GM19043 (cell line): ENCODE measurements around the gene SLC7A6.

Source experiments
- ATAC-seq: cut with Tn5 transposase; IDR thresholded peaks from one replicate; pipeline ENCODE4 v1.9.1; 2021; ENCODE audit warnings: low read depth; ENCODE audit not compliant: unreplicated experiment

The SLC7A6 gene

DNA sequence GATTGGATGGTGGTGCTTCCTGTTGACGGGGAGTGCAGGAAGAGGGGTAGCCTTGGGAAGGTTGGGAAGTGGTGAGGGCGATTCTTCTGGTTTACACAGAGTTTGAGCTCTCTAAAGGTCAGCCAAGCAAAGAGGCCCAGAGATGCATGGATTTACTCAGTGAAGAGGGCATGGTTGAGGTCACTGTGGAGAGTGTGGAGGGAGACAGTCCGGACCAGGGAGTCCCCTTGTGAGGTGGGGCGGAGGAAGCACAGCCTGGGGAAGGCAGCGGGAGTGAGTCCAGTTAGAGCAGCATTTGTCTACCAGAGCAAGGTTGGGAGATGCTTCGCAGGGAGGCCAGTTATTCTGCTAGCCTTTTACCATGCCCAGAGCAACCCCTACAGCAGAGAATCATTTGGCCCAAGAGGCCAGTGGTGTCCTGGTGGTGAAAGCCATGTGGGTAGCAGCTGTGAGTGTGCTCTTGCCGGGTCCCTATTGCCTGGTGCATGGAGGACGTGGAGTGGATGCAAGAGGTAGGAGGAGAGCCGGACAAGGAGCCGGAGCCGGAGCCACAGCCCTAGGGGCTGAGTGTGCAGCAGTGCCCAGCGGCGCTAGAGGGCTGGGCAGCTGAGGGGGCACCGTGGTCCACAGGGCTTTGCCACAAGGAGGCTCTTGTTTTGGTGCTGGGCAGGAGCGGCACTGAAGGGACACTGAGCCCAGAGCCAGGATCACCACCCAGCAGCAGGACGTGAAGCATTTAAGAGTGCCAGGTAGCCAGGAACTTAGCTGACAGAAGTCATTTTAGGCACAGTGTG, 74.2 kb downstream of the SLC7A6 start:
- no peak for ATAC-seq

DNA sequence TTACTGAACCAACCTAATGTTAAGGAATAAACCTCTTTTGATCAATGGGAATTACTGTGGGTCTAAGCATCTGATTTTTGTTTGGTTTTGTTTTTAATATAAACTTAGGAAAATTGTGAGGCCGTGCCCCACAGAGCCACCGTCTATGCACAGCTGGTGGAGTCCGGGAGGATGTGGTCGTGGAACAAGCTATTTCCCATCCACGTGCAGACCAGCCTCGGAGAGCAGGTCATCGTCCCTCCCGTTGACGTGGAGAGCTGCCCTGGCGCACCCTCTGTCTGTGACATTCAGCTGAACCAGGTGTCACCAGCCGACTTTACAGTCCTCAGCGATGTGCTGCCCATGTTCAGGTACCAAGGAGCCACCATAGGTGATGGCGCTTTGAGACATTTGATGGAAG, 74.9 kb downstream of the SLC7A6 start:
- ATAC-seq: no peak

- ATAC-seq: no peak
Observed at GRCh38 chr16:68342620-68343019, 78.3 kb downstream of the SLC7A6 start.

GRCh38 chr16:68343137-68343536, 78.8 kb downstream of the SLC7A6 start:
- no peak for ATAC-seq

DNA sequence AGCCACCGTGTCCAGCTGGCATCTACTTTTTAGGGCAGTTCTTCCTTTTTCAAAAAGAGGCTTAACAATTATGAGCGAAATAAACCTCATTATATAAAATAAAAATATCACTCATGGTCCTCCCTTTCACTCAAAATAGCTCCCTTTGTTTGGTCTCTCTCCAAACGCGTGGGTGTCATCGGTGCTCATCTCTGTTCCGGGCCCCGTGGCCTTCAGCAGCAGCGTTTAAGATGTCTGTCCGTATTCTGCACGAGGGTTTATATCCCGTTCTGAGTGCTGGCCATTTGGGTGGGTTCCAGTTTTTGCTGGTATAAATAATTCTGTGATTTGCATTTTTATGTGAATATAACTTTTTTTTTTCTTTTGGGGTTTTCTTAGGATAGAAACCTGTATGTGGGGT, 79.9 kb downstream of the SLC7A6 start:
- ATAC-seq: no peak

DNA sequence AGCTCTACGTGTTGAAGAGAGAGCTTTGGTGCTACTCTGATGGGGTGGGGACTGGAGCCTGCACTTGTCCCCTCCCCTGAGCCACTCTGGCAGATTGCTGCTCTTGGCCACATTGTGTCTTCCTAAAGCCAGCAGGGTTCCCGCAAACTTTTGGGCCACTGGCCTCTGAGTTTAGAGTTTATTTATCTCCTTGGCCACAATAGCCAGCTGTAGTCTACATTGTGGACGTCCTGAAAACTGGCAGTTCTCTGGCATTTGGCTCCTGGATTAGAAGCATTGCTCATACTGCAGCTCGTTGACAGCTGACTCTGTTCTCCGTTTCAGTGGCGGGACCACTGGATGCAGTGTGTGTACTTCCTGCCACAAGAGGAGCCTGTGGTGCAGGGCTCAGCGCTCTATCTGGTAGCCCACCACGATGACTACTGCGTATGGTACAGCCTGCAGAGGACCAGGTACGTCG, 81.1 kb downstream of the SLC7A6 start:
- ATAC-seq: no peak

GRCh38 chr16:68345958-68346635, 81.8 kb downstream of the SLC7A6 start:
- ATAC-seq: no peak

DNA sequence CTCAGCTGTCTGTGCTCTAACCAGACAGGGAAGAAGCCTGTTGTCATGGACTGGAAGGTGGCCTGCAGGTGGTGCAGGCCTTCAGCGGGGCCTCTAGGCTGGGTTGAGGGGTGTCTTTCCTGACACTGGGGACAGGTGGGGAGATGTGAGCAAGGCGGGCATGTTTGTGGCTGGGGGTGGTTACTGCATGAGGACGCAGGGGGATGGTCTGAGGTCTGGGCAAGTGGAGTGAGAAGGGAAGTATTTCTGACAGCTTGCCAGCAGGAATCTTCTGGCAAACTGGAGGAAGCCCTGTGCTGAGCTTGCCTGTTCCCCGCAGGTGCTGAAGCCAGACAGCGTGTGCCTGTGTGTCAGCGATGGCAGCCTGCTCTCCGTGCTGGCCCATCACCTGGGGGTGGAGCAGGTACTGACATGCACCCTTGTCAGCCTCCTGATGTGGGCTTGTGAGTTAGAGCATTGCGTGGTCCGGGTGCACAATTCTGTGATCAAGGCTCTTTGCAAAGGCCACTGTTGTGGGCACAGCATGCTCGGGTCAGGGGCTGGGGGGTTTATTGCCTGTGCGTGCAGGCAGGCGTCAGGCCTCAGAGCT, 82.7 kb downstream of the SLC7A6 start:
- no peak for ATAC-seq

GRCh38 chr16:68347605-68348004, 83.3 kb downstream of the SLC7A6 start:
- ATAC-seq: no peak

DNA sequence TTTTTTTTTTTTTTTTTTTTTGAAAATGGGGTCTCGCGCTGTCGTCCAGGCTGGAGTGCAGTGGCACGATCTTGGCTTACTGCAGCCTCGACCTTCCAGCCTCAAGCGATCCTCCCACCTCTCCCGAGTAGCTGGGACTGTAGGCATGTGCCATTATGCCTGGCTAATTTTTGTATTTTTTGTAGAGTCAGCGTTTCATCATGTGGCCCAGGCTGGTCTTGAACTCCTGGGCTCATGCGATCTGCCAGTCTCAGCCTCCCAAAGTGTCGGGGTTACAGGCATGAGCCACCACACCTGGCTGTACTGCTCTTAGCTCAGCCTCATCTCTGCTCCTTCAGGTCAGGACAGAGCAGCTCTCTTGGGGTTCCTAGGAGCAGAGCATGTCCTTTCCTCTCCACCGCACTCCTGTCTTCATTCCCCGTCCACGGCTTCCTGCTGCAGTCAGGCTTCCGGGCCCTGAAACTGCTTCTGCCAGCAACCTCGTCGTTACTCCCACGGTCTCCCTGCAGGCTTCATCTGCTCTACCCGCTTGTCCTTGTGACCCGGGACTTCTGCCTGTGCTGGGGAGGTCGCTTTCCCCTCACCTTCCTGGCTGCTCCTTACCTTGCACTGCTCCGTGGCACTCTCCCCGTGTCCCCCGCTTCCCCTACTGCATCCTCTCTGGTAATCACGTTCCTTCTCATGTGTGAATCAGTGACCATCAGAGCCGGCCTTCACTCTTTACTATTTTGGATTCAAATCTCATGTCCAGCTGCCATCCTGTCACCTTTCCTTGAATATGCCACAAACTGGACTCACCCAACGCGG, 84.5 kb downstream of the SLC7A6 start:
- ATAC-seq: no peak

GRCh38 chr16:68349838-68350410, 85.6 kb downstream of the SLC7A6 start:
- ATAC-seq: no peak

- ATAC-seq: no peak
Observed at GRCh38 chr16:68350813-68351350, 86.6 kb downstream of the SLC7A6 start.
